Esophagus mucosa (tissue), 1 donor: Measurements from ENCODE around the gene DOC2A. TPM values are rescaled to one million over a fixed set of nuclear protein-coding genes. Genes with fewer than 3 reads are reported as not detected.
"Not testable (repeated sequence)": the region's sequence is repeated elsewhere in the genome, so short reads cannot be mapped to it uniquely, and the experiment has no call there.

Source experiments
- ATAC-seq: fragments of 200-7000 bp; cut with Tn5 transposase; one replicate; pipeline ENCODE4 v1.9.1; 2020
- total RNA-seq: library from RNA; stranded (reverse); gene quantifications from one replicate; pipeline ENCODE4 v1.2.4, GENCODE V29; 2023
- donor health status: DM: yes; HTN: yes; CAD: no.

Gene DOC2A
- total RNA-seq, 1 donor from 2014 or later = 0.20 TPM

GRCh38 chr16:30027588-30028437 lies 17.0 kb upstream of the DOC2A start:
- no peak for ATAC-seq

- no peak for ATAC-seq
Observed at GRCh38 chr16:30026449-30026848, 15.6 kb upstream of the DOC2A start.

- no peak for ATAC-seq
Observed at GRCh38 chr16:30025574-30025973, 14.7 kb upstream of the DOC2A start.

GRCh38 chr16:30025156-30025555 lies 14.3 kb upstream of the DOC2A start:
- ATAC-seq = no peak

- no peak for ATAC-seq
Observed at GRCh38 chr16:30024451-30024850, 13.6 kb upstream of the DOC2A start.

GRCh38 chr16:30023586-30023985 lies 12.8 kb upstream of the DOC2A start:
- no peak for ATAC-seq

- ATAC-seq = no peak
Observed at GRCh38 chr16:30022887-30023286, 12.1 kb upstream of the DOC2A start, which contains the start of gene C16orf92. Gene C16orf92, plus strand, starts transcription at chr16:30023198. Its CDS starts 143 bp downstream, at chr16:30023341.

GRCh38 chr16:30018731-30019158 lies 7.9 kb upstream of the DOC2A start:
- ATAC-seq = peak; percentile 12

- ATAC-seq = not testable (repeated sequence)
Observed at GRCh38 chr16:30017937-30018336, 7.1 kb upstream of the DOC2A start.

- no peak for ATAC-seq
Observed at GRCh38 chr16:30017277-30017656, 6.4 kb upstream of the DOC2A start.

- no peak for ATAC-seq
Observed at GRCh38 chr16:30016555-30017276, 5.9 kb upstream of the DOC2A start.

GRCh38 chr16:30015450-30015849 lies 4.6 kb upstream of the DOC2A start:
- not testable (repeated sequence) for ATAC-seq

- not testable (repeated sequence) for ATAC-seq
Observed at GRCh38 chr16:30012598-30012997, 1.8 kb upstream of the DOC2A start.

GRCh38 chr16:30011714-30012504 lies 1.1 kb upstream of the DOC2A start:
- no peak for ATAC-seq

GRCh38 chr16:30009990-30010843 lies 610 bp downstream of the DOC2A start:
- ATAC-seq = peak; percentile 5

GRCh38 chr16:30009085-30009862 lies 1.6 kb downstream of the DOC2A start:
- ATAC-seq = no peak

- ATAC-seq = no peak
Observed at GRCh38 chr16:30007378-30007895, 3.4 kb downstream of the DOC2A start.

- ATAC-seq = no peak
Observed at GRCh38 chr16:30006659-30007377, 4.0 kb downstream of the DOC2A start.

GRCh38 chr16:30006095-30006473 lies 4.7 kb downstream of the DOC2A start:
- no peak for ATAC-seq
